Pancreas (tissue), 10 donors: ENCODE data around the gene KCNJ15. TPM values are rescaled to one million over a fixed set of nuclear protein-coding genes. Genes with fewer than 3 reads are reported as not detected.
"Not testable (repeated sequence)": the region's sequence is repeated elsewhere in the genome, so short reads cannot be mapped to it uniquely, and the experiment has no call there.

Experiments
- ATAC-seq, 4 donors: fragments of 200-7000 bp; cut with Tn5 transposase; one replicate each; pipeline versions ENCODE4 v1.8.0 to v1.9.1; 2020; ENCODE audit warnings: mild to moderate bottlenecking in 4 of 4, moderate library complexity in 4 of 4
- DNase-seq, 6 donors: peaks; one replicate each; pipeline ENCODE4 v3.0.0-alpha.2; 2020
- FAIRE-seq: peaks from 2 replicates; lab custom pipeline; 2012; peaks lifted over from hg19 to GRCh38; lab: Jason Lieb, UNC
- H3K27ac ChIP-seq, 4 donors: fragments of 200-600 bp; sonication (generic); 1 replicate in 3 of 4; 2 replicates in 1 of 4; pipeline versions ENCODE4 v1.5.0 to v1.8.0; 2020
- H3K27me3 ChIP-seq, 4 donors: fragments of 200-600 bp; one replicate each; pipeline ENCODE4 v1.8.0; 2021
- H3K36me3 ChIP-seq, 3 donors: fragments of 200-600 bp; sonication (generic) in 1 of 3; one replicate each; pipeline versions ENCODE4 v1.5.0 to v1.8.0; 2020 to 2021
- H3K4me1 ChIP-seq, 3 donors: fragments of 200-600 bp; one replicate each; pipeline ENCODE4 v1.8.0; 2021
- H3K4me3 ChIP-seq, 4 donors: fragments of 200-600 bp; sonication (generic) in 2 of 4; one replicate each; pipeline versions ENCODE4 v1.5.0 to v1.8.0; 2020 to 2021
- H3K9me3 ChIP-seq, 4 donors: fragments of 200-600 bp; one replicate each; pipeline ENCODE4 v1.8.0; 2021
- WGBS, 2 donors: extraction: QIAGEN DNeasy Blood & Tissue Kit; methylation state at CpG; one replicate each; pipeline ENCODE4 v1.1.7; 2013; 5-methylcytosine and 5-hydroxymethylcytosine counted together
- intact Hi-C, 3 donors: fragments of 100-400 bp; cut with DNase I; formaldehyde crosslinking; loops; one replicate each; pipeline versions ENCODE4 v1.11.1 to v1.14.2; 2022
- polyA plus RNA-seq, 2 donors: library from polyadenylated mRNA; stranded (reverse); fragments of 200-250 nt; gene quantifications; one replicate each; pipeline ENCODE4 v1.2.3, GENCODE V29; 2013
- total RNA-seq, 6 donors: library from RNA; stranded (reverse); fragmentation: NEBNext Ultra II Directional in 4 of 6; extraction: Animal tissue kit (Norgen Biotek cat#: 25700) in 4 of 6; gene quantifications; one replicate each; pipeline versions ENCODE4 v1.2.1 to v1.2.4, GENCODE V29; 2021 to 2023
- TF ChIP-seq, protein P1 (sequence below), 4 donors: fragments of 200-600 bp; sonication (generic) in 3 of 4; IDR thresholded peaks; one replicate each; pipeline versions ENCODE4 v1.5.0 to v1.8.0; 2021; ENCODE audit warnings: antibody characterized with exemption in 4 of 4
- donor health status: healthy with polysubstance abuse.
- donor health status: DM: no; HTN: no; CAD: no; lungs with moderate emphysema.
- donor health status: DM: no; HTN: no; CAD: no.
- donor health status: control.
- donor health status: control.
- donor health status: Bipolar disorder and iron deficiency.
- donor health status: DM: yes; HTN: yes; CAD: no.
- donor health status: DM: no; HTN: no; CAD: no.
- donor health status: DM: no; HTN: no; CAD: no.
- donor health status: DM: yes; HTN: yes; CAD: no.

Gene KCNJ15
- total and polyA plus RNA-seq, 8 donors, result 16.9 to 48.7 (median 31.0) TPM

DNA sequence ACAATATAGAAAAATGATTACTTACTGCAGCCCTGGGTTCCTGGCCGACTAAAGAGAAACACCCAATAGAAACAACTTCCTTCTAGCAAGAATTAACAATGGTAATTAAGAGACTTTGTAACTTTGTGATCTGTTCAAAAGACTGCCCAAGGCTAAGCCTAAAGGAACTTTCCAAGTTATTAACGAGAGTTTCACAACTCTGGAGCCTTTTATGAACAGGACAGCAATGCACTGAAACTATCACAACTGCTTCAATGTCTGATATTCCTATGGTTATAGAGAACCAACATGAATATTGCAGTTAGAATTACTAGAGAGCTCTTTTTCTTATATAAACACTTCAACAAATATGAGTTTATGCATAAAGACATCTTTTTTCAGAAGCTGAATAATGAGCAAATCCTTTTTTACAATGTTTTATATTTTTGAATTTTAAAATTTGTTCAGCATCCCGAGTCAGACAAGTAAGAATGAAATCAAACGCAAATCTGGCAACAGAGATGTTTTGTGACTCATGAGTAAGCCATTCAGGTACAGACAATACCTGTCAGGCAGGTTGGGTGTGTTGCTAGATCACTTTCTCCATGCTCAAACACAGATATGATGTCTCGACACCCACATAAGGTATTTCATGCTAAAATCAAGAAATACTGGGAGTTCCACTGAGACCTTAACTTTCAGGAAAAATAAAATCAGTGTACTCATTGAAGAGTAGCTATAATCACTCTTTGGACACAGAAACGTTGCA lies 22.2 kb upstream of the KCNJ15 start:
- 19 to 26% methylated on average over 6 of the region's 6 CpGs for WGBS, 2 donors
- intact Hi-C loops, result no loop called here
- Histone ChIP-seq H3K4me3 (no peak overlapping the region), H3K27ac (peak overlapping the region in 2 of 4 donors; percentile 42 to 47), H3K4me1 (no peaks in the 10 kb centered on the region), H3K27me3 (no peaks in the 10 kb centered on the region), H3K36me3 (no peaks in the 10 kb centered on the region), H3K9me3 (peaks cover 0 to 4% (median 0%) of the 10 kb centered on the region in 4 donors)
- TF ChIP-seq, protein P1, sequence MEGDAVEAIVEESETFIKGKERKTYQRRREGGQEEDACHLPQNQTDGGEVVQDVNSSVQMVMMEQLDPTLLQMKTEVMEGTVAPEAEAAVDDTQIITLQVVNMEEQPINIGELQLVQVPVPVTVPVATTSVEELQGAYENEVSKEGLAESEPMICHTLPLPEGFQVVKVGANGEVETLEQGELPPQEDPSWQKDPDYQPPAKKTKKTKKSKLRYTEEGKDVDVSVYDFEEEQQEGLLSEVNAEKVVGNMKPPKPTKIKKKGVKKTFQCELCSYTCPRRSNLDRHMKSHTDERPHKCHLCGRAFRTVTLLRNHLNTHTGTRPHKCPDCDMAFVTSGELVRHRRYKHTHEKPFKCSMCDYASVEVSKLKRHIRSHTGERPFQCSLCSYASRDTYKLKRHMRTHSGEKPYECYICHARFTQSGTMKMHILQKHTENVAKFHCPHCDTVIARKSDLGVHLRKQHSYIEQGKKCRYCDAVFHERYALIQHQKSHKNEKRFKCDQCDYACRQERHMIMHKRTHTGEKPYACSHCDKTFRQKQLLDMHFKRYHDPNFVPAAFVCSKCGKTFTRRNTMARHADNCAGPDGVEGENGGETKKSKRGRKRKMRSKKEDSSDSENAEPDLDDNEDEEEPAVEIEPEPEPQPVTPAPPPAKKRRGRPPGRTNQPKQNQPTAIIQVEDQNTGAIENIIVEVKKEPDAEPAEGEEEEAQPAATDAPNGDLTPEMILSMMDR (IDR thresholded peaks at IDR 0.05), result no peak
- DNase-seq, result no peak
- no peak for FAIRE-seq
- peak in 3 of 4 donors; percentile 52 to 78 (median 57) for ATAC-seq

- H3K9me3 ChIP-seq, FAIRE-seq, H3K27me3 ChIP-seq, H3K36me3 ChIP-seq, ATAC-seq, DNase-seq, intact Hi-C loops, H3K4me3 ChIP-seq, H3K4me1 ChIP-seq: not testable (repeated sequence)
- 72 to 78% methylated on average over 9 of the region's 9 CpGs for WGBS, 2 donors
- peak overlapping the region in 1 of 4 donors; percentile 42 for H3K27ac ChIP-seq
Observed at GRCh38 chr21:38235251-38235650, 21.5 kb upstream of the KCNJ15 start.

DNA sequence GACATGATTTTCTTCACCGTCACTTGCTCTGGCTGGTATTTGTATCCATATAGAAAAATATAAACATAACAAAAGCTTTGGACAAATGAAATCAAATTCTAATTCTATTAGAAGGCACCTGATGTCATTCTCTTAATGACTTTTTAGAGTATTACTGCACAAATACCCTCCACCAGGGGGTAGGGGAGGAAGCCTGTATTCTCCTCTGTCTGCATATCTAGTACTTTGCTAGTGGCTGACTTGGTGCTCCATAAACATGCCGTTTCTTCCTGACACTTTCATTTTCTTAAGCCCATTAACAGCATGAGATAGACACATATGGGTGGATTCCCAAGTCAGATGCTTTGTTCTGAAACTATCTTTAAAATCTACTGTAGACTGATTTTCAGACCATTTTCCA lies 20.6 kb upstream of the KCNJ15 start:
- FAIRE-seq (no peak), DNase-seq (no peak), ATAC-seq (no peak)
- WGBS, 2 donors, result 68 to 72% methylated on average over 2 of the region's 2 CpGs
- Histone ChIP-seq H3K36me3 (no peaks in the 10 kb centered on the region), H3K9me3 (no peaks in the 10 kb centered on the region), H3K4me1 (no peaks in the 10 kb centered on the region), H3K27me3 (no peaks in the 10 kb centered on the region), H3K4me3 (no peak overlapping the region), H3K27ac (no peak overlapping the region)
- intact Hi-C loops, result no loop called here
- TF ChIP-seq, protein P1 (IDR thresholded peaks at IDR 0.05), result no peak

GRCh38 chr21:38239672-38240071 lies 17.1 kb upstream of the KCNJ15 start:
- intact Hi-C loops, result no loop called here
- no peak for DNase-seq
- Histone ChIP-seq H3K4me1 (no peaks in the 10 kb centered on the region), H3K27me3 (no peaks in the 10 kb centered on the region), H3K27ac (peak overlapping the region in 1 of 4 donors; percentile 71), H3K4me3 (no peak overlapping the region), H3K9me3 (no peaks in the 10 kb centered on the region), H3K36me3 (no peaks in the 10 kb centered on the region)
- no peak for FAIRE-seq
- TF ChIP-seq, protein P1 (IDR thresholded peaks at IDR 0.05), result no peak
- ATAC-seq, result no peak
- WGBS, 2 donors, result 63 to 64% methylated on average over 4 of the region's 4 CpGs

DNA sequence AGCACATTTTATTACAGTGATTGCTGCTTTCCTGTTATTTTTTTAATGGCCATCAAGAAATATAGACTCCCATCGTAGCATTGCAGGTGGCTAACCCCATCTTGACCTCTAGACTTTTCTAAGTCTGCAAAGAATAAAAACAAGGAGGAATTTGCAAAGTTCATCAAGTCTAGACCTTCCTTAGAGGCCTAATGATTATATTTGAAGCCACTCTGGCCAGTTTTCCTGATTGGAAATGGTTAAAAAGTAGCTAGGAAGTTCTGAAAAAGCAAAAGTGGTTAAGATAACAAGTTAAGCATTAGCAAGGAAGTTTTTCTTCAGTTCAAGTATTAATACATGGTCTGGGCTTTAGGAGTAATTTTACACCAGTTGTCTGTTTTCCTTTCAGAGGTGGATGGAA lies 16.7 kb upstream of the KCNJ15 start:
- Histone ChIP-seq H3K27ac (peak overlapping the region in 2 of 4 donors; percentile 58 to 71), H3K4me1 (no peaks in the 10 kb centered on the region), H3K4me3 (no peak overlapping the region), H3K36me3 (no peaks in the 10 kb centered on the region), H3K9me3 (no peaks in the 10 kb centered on the region), H3K27me3 (no peaks in the 10 kb centered on the region)
- WGBS, 2 donors, result 38 to 41% methylated on average over 1 of the region's 1 CpG
- FAIRE-seq, result no peak
- peak in 3 of 4 donors; percentile 17 to 31 (median 28) for ATAC-seq
- intact Hi-C loops, result no loop called here
- TF ChIP-seq, protein P1 (IDR thresholded peaks at IDR 0.05), result no peak
- no peak for DNase-seq
